ENCODE measurements around the gene MXD4. TPM values are rescaled to one million over a fixed set of nuclear protein-coding genes. Genes with fewer than 3 reads are reported as not detected.
"Not testable (repeated sequence)": the region's sequence is repeated elsewhere in the genome, so short reads cannot be mapped to it uniquely, and the experiment has no call there.

Gene MXD4
- polyA plus RNA-seq, 2 donors, result 14.5 to 27.2 TPM

- Histone ChIP-seq H3K27ac (ENCODE audit: low read depth in 2 of 2, low read length in 1 of 2) (no peak overlapping the region), H3K36me3 (ENCODE audit: control insufficient read depth in 2 of 2, insufficient read depth in 2 of 2, low read length in 1 of 2) (no peaks in the 10 kb centered on the region), H3K9me3 (ENCODE audit: control insufficient read depth in 2 of 2, insufficient read depth in 1 of 2, low read depth in 1 of 2, low read length in 1 of 2) (no peaks in the 10 kb centered on the region), H3K27me3 (ENCODE audit: control insufficient read depth in 1 of 2, insufficient read depth in 2 of 2, low read length in 2 of 2) (no peaks in the 10 kb centered on the region), H3K4me1 (ENCODE audit: control insufficient read depth in 2 of 2, insufficient read depth in 2 of 2, low read length in 1 of 2) (no peaks in the 10 kb centered on the region), H3K4me3 (ENCODE audit: low read depth in 1 of 2, low read length in 2 of 2) (no peak overlapping the region)
- WGBS, 2 donors, result 95% methylated on average over 30 of the region's 30 CpGs
These were observed 14.8 kb upstream of the MXD4 start for GRCh38 chr4:2276581-2277325.

- no peaks in the 10 kb centered on the region for H3K27me3 ChIP-seq (ENCODE audit: control insufficient read depth in 1 of 2, insufficient read depth in 2 of 2, low read length in 2 of 2)
- H3K9me3 ChIP-seq (ENCODE audit: control insufficient read depth in 2 of 2, insufficient read depth in 1 of 2, low read depth in 1 of 2, low read length in 1 of 2), result no peaks in the 10 kb centered on the region
- no peak overlapping the region for H3K27ac ChIP-seq (ENCODE audit: low read depth in 2 of 2, low read length in 1 of 2)
- no peaks in the 10 kb centered on the region for H3K4me1 ChIP-seq (ENCODE audit: control insufficient read depth in 2 of 2, insufficient read depth in 2 of 2, low read length in 1 of 2)
- 94 to 95% methylated on average over 44 of the region's 44 CpGs for WGBS, 2 donors
- H3K36me3 ChIP-seq (ENCODE audit: control insufficient read depth in 2 of 2, insufficient read depth in 2 of 2, low read length in 1 of 2), result no peaks in the 10 kb centered on the region
- H3K4me3 ChIP-seq (ENCODE audit: low read depth in 1 of 2, low read length in 2 of 2), result no peak overlapping the region
These were observed 13.8 kb upstream of the MXD4 start for GRCh38 chr4:2275546-2276251.

GRCh38 chr4:2275044-2275397 is 13.1 kb upstream of the MXD4 start:
- H3K27ac ChIP-seq (ENCODE audit: low read depth in 2 of 2, low read length in 1 of 2); H3K36me3 ChIP-seq (ENCODE audit: control insufficient read depth in 2 of 2, insufficient read depth in 2 of 2, low read length in 1 of 2); H3K9me3 ChIP-seq (ENCODE audit: control insufficient read depth in 2 of 2, insufficient read depth in 1 of 2, low read depth in 1 of 2, low read length in 1 of 2); H3K4me3 ChIP-seq (ENCODE audit: low read depth in 1 of 2, low read length in 2 of 2); H3K4me1 ChIP-seq (ENCODE audit: control insufficient read depth in 2 of 2, insufficient read depth in 2 of 2, low read length in 1 of 2); H3K27me3 ChIP-seq (ENCODE audit: control insufficient read depth in 1 of 2, insufficient read depth in 2 of 2, low read length in 2 of 2): not testable (repeated sequence)
- WGBS, 2 donors, result 94 to 97% methylated on average over 10 of the region's 10 CpGs

- 87% methylated on average over 21 of the region's 21 CpGs for WGBS, 2 donors
- H3K4me1 ChIP-seq (ENCODE audit: control insufficient read depth in 2 of 2, insufficient read depth in 2 of 2, low read length in 1 of 2), result no peaks in the 10 kb centered on the region
These were observed 12.6 kb upstream of the MXD4 start for GRCh38 chr4:2274320-2275043.

GRCh38 chr4:2273657-2274319 is 11.9 kb upstream of the MXD4 start:
- Histone ChIP-seq H3K27ac (ENCODE audit: low read depth in 2 of 2, low read length in 1 of 2) (no peak overlapping the region), H3K4me3 (ENCODE audit: low read depth in 1 of 2, low read length in 2 of 2) (no peak overlapping the region), H3K9me3 (ENCODE audit: control insufficient read depth in 2 of 2, insufficient read depth in 1 of 2, low read depth in 1 of 2, low read length in 1 of 2) (no peaks in the 10 kb centered on the region), H3K4me1 (ENCODE audit: control insufficient read depth in 2 of 2, insufficient read depth in 2 of 2, low read length in 1 of 2) (no peaks in the 10 kb centered on the region), H3K27me3 (ENCODE audit: control insufficient read depth in 1 of 2, insufficient read depth in 2 of 2, low read length in 2 of 2) (no peaks in the 10 kb centered on the region), H3K36me3 (ENCODE audit: control insufficient read depth in 2 of 2, insufficient read depth in 2 of 2, low read length in 1 of 2) (no peaks in the 10 kb centered on the region)
- 80 to 82% methylated on average over 23 to 24 of the region's 24 CpGs for WGBS, 2 donors

More at GRCh38 chr4:2274320-2275043, 12.6 kb upstream of the MXD4 start:
- H3K36me3 ChIP-seq (ENCODE audit: control insufficient read depth in 2 of 2, insufficient read depth in 2 of 2, low read length in 1 of 2), result no peaks in the 10 kb centered on the region
- H3K4me3 ChIP-seq (ENCODE audit: low read depth in 1 of 2, low read length in 2 of 2), result no peak overlapping the region
- H3K9me3 ChIP-seq (ENCODE audit: control insufficient read depth in 2 of 2, insufficient read depth in 1 of 2, low read depth in 1 of 2, low read length in 1 of 2), result no peaks in the 10 kb centered on the region
- H3K27me3 ChIP-seq (ENCODE audit: control insufficient read depth in 1 of 2, insufficient read depth in 2 of 2, low read length in 2 of 2), result no peaks in the 10 kb centered on the region
- no peak overlapping the region for H3K27ac ChIP-seq (ENCODE audit: low read depth in 2 of 2, low read length in 1 of 2)

GRCh38 chr4:2273221-2273620 is 11.3 kb upstream of the MXD4 start:
- Histone ChIP-seq H3K27ac (ENCODE audit: low read depth in 2 of 2, low read length in 1 of 2) (no peak overlapping the region), H3K4me1 (ENCODE audit: control insufficient read depth in 2 of 2, insufficient read depth in 2 of 2, low read length in 1 of 2) (no peaks in the 10 kb centered on the region), H3K4me3 (ENCODE audit: low read depth in 1 of 2, low read length in 2 of 2) (no peak overlapping the region), H3K9me3 (ENCODE audit: control insufficient read depth in 2 of 2, insufficient read depth in 1 of 2, low read depth in 1 of 2, low read length in 1 of 2) (no peaks in the 10 kb centered on the region), H3K36me3 (ENCODE audit: control insufficient read depth in 2 of 2, insufficient read depth in 2 of 2, low read length in 1 of 2) (no peaks in the 10 kb centered on the region), H3K27me3 (ENCODE audit: control insufficient read depth in 1 of 2, insufficient read depth in 2 of 2, low read length in 2 of 2) (no peaks in the 10 kb centered on the region)
- WGBS, 2 donors, result 76 to 83% methylated on average over 12 to 15 of the region's 15 CpGs

- H3K4me3 ChIP-seq (ENCODE audit: low read depth in 1 of 2, low read length in 2 of 2), result no peak overlapping the region
- H3K27ac ChIP-seq (ENCODE audit: low read depth in 2 of 2, low read length in 1 of 2), result no peak overlapping the region
- no peaks in the 10 kb centered on the region for H3K9me3 ChIP-seq (ENCODE audit: control insufficient read depth in 2 of 2, insufficient read depth in 1 of 2, low read depth in 1 of 2, low read length in 1 of 2)
- H3K27me3 ChIP-seq (ENCODE audit: control insufficient read depth in 1 of 2, insufficient read depth in 2 of 2, low read length in 2 of 2), result no peaks in the 10 kb centered on the region
- WGBS, 2 donors, result 83 to 88% methylated on average over 6 of the region's 6 CpGs
- H3K4me1 ChIP-seq (ENCODE audit: control insufficient read depth in 2 of 2, insufficient read depth in 2 of 2, low read length in 1 of 2), result no peaks in the 10 kb centered on the region
- no peaks in the 10 kb centered on the region for H3K36me3 ChIP-seq (ENCODE audit: control insufficient read depth in 2 of 2, insufficient read depth in 2 of 2, low read length in 1 of 2)
These were observed 10.9 kb upstream of the MXD4 start for GRCh38 chr4:2272828-2273120.

GRCh38 chr4:2272026-2272827 is 10.3 kb upstream of the MXD4 start:
- Histone ChIP-seq H3K27me3 (ENCODE audit: control insufficient read depth in 1 of 2, insufficient read depth in 2 of 2, low read length in 2 of 2) (no peaks in the 10 kb centered on the region), H3K9me3 (ENCODE audit: control insufficient read depth in 2 of 2, insufficient read depth in 1 of 2, low read depth in 1 of 2, low read length in 1 of 2) (no peaks in the 10 kb centered on the region), H3K36me3 (ENCODE audit: control insufficient read depth in 2 of 2, insufficient read depth in 2 of 2, low read length in 1 of 2) (no peaks in the 10 kb centered on the region), H3K4me1 (ENCODE audit: control insufficient read depth in 2 of 2, insufficient read depth in 2 of 2, low read length in 1 of 2) (no peaks in the 10 kb centered on the region), H3K4me3 (ENCODE audit: low read depth in 1 of 2, low read length in 2 of 2) (no peak overlapping the region), H3K27ac (ENCODE audit: low read depth in 2 of 2, low read length in 1 of 2) (no peak overlapping the region)
- WGBS, 2 donors, result 89 to 90% methylated on average over 25 of the region's 25 CpGs

All from esophagus (tissue), 2 donors.